HFF-Myc (cell line): ENCODE data around the gene GABRR2.

Source experiments
- DNase-seq: peaks from one replicate; pipeline ENCODE4 v3.0.0-alpha.2; 2011; ENCODE audit warnings: low read depth; ENCODE audit errors: extremely low read depth
- H3K4me3 ChIP-seq: replicated peaks from 2 replicates; pipeline ENCODE4 v1.5.1; 2011; ENCODE audit warnings: low read depth, mild to moderate bottlenecking, control low read depth, low read length
- TF ChIP-seq, protein P1 (sequence below): IDR thresholded peaks from 2 replicates; pipeline ENCODE4 v1.5.1; 2012; ENCODE audit warnings: mild to moderate bottlenecking, low read depth, low read length, control low read depth; ENCODE audit errors: missing control alignments

GABRR2 gene

DNA sequence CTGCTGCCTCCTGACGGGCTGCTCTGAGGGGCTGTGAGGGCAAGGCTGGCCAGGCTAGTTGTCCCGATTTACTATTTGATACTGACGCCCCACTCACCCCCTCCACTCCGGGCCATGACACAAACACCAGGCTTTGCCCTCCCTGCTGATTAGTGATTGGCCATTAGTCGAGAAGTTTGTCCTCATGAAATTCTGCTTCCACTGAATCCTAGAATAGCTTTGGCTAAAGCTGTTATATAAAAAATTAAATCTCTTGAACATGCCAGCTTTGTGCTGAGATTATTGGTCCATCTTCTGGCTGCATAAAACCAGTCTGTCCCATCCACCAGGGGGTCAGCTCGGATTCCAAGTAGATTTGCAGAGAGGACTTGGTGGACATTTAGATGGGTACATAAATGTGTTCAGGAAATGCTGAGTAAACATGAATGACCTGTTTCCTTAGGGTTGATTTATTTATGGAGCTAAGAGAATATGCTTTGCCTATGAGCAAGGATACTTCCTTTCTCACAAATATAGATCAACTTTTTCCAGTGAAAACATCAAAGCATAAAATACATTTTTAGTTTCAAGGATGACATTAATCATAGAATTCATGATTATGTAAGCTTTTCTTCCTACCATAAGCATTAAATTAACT lies at the start of gene GABRR2:
Gene GABRR2, minus strand, starts transcription at position 51 of the 637 bp plus-strand sequence. CDS start 134 bp downstream, outside the sequence.
- H3K4me3 ChIP-seq = no peak within 1 kb of the TSS
- no peak for DNase-seq
- TF ChIP-seq, protein P1, sequence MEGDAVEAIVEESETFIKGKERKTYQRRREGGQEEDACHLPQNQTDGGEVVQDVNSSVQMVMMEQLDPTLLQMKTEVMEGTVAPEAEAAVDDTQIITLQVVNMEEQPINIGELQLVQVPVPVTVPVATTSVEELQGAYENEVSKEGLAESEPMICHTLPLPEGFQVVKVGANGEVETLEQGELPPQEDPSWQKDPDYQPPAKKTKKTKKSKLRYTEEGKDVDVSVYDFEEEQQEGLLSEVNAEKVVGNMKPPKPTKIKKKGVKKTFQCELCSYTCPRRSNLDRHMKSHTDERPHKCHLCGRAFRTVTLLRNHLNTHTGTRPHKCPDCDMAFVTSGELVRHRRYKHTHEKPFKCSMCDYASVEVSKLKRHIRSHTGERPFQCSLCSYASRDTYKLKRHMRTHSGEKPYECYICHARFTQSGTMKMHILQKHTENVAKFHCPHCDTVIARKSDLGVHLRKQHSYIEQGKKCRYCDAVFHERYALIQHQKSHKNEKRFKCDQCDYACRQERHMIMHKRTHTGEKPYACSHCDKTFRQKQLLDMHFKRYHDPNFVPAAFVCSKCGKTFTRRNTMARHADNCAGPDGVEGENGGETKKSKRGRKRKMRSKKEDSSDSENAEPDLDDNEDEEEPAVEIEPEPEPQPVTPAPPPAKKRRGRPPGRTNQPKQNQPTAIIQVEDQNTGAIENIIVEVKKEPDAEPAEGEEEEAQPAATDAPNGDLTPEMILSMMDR = no peak

DNA sequence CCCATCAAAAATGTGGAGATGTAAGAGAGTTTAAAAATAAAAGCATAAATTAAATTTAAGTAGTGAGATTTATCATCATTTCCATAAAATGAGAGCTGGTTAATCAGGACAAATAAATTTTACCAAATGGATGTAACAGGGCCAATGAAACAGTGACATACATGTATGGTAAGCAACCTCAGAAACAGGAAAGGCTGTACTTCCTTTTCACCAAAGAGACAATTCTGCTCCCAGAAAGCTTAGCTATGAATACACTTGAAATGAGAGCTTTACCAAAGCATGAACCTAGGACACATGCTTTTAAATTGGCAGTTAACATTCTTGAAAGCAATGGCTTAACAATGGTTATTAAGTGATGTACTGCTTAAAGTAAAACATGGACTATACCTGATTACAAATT lies 49.5 kb upstream of the GABRR2 start:
- DNase-seq = no peak
- TF ChIP-seq, protein P1 = no peak

DNA sequence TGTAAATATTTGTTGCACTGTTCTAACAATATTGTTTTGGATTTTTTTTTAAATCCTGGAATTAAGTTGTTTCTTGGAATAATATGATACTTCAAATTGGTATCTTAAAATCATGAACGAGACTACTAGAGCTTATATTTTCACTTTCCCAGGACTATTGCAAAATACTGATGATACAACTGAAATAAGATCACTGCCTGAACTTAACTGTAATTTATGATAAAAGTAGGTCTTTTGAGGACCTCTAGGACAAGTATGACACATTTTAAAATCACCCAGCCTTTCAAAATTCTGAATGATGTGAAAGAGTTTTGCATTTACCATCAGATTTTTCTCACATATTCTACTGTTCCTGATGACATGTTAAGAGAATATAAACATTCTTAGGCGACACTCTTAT lies 46.1 kb upstream of the GABRR2 start:
- no peak overlapping the region for H3K4me3 ChIP-seq

More for the DNA sequence above, 49.5 kb upstream of the GABRR2 start:
- H3K4me3 ChIP-seq = no peak overlapping the region

DNA sequence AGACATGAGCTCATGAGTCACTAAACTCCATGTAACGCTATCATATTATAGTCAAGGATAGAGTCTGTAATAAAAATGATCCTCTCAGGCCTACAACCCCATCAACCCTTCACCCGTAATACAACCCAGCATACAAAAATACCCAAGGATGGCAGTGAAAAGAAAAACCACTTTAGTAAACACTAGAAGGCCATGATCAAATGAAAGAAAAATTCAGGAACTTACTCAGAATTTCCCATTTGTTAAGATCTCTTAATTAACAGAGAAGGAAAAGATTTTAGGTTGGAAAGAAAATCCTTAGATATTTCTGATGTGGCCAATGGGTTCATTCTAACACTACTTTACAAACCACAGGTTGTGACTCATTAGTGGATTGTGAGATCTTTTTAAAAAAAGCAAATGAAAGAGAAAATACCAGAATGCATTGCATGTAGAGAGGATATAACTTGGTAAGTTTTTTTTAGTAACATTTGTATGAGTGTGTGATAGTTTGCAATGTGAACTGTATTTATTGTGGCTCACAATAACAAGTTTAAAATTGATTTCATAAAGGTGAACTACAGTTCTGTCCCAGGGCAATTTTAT lies 45.4 kb upstream of the GABRR2 start:
- TF ChIP-seq, protein P1 = no peak
- no peak overlapping the region for H3K4me3 ChIP-seq
- DNase-seq = no peak

More for the DNA sequence above, 46.1 kb upstream of the GABRR2 start:
- TF ChIP-seq, protein P1 = no peak
- no peak for DNase-seq

DNA sequence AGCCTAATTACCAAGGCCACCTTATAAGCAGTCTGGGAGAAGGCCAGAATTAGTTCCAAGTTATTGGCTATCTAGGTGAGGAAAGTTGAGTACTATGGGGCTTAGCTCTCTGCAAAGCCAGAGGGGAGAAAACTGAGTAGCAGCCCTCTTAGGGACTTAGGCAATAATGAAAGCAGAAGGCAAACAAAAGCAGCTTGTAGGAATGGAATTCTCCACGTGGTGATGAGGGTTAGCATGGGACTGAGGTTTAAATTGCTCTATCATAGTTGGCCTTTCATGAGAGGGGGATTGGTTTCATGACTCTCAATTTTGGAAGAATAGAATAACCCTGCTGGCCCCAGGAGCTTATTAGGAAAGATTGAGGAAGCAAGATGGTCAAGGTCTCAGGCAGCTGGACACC lies 44.5 kb upstream of the GABRR2 start:
- no peak for DNase-seq
- H3K4me3 ChIP-seq = no peak overlapping the region

DNA sequence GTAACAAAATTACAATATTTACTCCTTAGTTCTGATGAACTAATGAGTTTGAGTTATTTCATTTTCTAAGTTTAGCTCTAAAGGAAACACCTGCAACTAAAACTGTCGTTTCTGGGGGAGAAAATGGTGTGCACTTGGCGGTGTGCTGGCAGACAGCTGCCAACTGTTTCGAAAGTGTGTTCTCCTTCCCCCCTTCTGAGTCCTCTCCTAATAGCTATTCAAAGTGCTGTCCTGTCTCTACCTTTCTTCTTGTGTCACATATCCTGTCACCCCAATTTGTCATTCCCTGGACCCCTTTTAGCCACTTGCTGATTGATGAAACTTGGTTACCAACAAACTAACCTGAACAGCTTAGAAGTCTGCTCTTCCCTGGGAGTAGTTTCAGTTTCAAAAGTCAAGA lies 42.3 kb upstream of the GABRR2 start:
- DNase-seq = no peak
- TF ChIP-seq, protein P1 = no peak
- no peak overlapping the region for H3K4me3 ChIP-seq

More for the DNA sequence above, 44.5 kb upstream of the GABRR2 start:
- TF ChIP-seq, protein P1 = no peak
